ENCODE data around the gene PRKD2.

GRCh38 chr19:46745521-46746280 is 28.8 kb upstream of the PRKD2 start, which contains the start of gene FKRP:
- no peak for TF ChIP-seq CTCF (IDR thresholded peaks at IDR 0.05 in 8 of 11, conservative IDR thresholded peaks at IDR 0.05 in 3 of 11)
- no peak for TF ChIP-seq POLR2A (IDR thresholded peaks at IDR 0.05)

Data from spleen (tissue), 7 donors.